GM21619 (cell line): Measurements from ENCODE around the gene CDH13.

Source experiments
- ATAC-seq: cut with Tn5 transposase; IDR thresholded peaks from one replicate; pipeline ENCODE4 v1.9.1; 2021; ENCODE audit not compliant: unreplicated experiment

Gene CDH13

DNA sequence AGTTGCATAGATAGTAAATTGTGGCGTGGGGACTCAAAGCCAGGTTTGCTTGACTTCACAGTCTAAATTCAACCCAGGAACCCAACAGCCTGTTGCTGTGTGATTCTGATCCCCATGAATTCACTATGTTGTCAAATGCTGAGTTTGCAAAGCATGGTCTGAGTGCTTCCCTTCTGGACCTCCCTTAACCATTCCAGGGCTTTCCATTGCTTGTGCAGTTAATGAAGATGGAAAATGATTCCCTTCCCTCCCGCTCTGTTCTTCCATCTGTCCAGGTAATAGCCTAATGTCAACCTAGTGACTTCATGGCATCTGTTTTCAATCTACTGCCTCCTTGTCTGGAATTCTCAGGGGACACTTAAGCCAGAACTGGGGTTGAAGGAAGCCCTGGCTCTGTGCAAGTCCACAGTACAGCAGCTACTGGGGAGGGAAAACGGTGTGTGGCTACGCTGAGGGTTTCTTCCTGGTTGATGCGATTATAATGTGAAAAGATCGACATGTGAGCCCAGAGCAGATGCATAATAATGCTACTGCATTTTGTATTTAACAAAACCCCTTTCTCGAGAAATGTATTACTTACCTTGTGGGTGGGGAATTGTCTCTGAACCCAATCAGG lies 206.7 kb downstream of the CDH13 start:
- ATAC-seq, result no peak

DNA sequence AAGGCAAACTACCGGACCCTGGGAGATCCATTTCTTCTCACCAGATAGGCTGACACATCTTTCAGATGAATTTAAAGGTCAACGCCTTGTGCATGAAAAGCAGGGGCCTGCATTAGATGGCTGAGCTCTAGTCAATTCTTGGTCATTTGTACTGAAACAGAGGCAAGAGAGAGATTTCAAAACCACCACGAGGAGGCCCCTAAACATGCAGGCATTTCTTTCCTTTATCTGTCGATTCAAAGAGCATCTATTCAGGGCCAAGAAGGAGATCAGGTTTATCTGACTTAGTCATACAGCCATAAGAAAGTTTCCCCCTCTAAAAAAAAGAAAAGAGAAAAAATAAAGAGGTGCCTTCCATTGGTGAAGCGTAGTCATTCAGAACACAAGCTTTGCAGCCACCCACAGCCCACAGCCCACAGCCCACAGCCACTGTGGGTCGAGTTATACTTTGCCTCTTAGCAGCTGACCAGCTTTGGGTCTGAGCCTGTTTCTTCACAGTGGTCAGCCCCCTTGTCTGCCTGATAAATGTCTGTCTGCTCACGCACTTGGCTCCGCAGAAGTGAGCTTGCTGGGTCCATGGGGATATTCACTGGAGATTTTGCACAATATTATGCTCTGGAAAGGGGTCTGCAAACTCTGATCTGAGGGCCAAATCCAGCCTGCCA lies 207.5 kb downstream of the CDH13 start:
- no peak for ATAC-seq

DNA sequence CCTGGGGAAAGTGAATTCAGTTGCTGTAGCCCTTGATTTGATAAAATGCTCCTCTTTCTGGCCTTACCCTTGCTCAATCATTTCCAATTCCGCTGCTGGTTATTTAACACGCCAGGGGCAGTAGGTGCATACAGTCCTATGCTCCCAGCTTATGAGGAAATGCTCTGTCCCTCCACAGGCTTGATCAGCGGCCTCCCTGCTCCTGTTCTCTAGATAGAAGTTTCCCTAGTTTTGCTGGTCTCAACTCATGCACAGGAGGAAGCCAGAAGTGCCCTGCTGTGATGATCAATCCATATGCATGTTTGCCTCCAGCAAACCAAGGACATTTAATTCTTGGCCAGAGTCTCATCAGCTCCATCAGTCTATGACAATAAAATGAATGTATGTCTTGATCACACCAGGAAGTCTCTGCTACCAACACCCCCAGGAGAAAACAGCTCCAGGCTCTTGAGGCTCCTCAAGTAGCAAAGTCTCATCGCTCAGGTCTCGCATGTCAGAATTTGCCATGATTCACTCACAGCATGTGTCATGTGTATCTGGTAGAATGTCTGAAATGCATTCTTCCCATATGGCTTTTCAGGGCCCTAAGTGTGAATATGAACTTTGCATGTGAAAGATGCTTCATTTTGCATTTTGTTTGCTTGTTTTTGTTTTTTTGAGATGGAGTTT lies 208.9 kb downstream of the CDH13 start:
- ATAC-seq, result no peak

GRCh38 chr16:82841108-82841507 lies 214.3 kb downstream of the CDH13 start:
- ATAC-seq, result no peak

GRCh38 chr16:82843606-82844271 lies 217.0 kb downstream of the CDH13 start:
- ATAC-seq, result no peak

DNA sequence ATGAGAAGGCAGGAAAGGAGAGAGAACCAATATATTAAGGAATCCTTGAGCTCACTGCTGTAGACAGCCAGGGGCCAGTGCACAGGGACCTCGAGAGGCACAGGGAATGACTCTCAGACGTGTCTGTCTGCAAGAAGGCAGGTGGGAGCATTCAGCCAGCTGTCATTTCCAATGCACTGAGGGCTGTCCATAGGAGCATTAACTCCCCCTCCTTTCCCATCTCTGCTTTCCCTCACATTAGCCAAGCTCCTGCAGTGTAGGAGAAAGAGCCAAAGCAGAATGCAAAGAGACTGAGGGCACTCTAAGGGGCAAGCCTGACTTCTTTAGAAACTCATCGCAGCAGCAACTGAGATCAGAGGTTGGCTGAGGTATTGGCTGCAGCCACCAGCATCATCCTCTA lies 218.3 kb downstream of the CDH13 start:
- no peak for ATAC-seq

DNA sequence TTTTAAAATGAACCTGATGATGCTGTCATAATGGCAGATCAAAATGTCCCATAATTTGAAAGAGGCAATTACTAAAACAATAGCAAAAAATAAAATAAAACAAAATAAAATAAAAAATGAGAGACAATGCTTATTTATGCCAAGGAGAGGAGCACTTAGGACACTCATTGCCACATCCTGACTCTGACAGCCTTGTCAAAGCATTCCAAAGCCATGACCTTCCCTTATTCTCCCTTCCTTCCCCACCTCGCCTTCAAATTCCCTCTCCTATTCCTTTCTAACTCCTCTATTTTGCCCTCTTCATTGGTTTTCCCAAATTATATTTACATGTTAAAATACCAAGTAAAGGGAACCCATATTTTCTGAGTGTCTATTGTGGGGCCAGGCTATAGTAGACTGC lies 220.0 kb downstream of the CDH13 start:
- ATAC-seq, result no peak

DNA sequence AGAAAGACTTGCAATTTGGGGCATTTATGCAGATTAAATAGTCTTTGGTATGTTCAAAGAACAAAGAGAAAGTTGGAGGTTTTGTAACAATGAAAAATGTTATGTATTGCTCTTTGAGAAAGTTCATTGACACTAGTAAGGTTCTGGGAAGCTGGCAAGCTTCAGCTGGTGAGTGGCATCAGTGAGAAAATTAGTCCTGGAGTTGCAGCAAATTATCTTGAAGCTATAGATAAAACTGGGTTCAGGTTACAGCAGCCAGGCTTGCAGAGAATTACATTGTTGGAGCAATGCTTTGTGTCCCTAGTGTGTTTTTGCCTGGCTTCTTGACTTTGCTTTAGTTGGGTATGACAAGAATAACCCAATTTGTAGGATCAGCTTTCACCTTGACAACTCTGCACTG lies 221.2 kb downstream of the CDH13 start:
- no peak for ATAC-seq

GRCh38 chr16:82852388-82853008 lies 225.7 kb downstream of the CDH13 start:
- no peak for ATAC-seq

- ATAC-seq, result no peak
Observed at GRCh38 chr16:82855471-82855870, 228.7 kb downstream of the CDH13 start.

GRCh38 chr16:82857693-82858365 lies 231.1 kb downstream of the CDH13 start:
- no peak for ATAC-seq

DNA sequence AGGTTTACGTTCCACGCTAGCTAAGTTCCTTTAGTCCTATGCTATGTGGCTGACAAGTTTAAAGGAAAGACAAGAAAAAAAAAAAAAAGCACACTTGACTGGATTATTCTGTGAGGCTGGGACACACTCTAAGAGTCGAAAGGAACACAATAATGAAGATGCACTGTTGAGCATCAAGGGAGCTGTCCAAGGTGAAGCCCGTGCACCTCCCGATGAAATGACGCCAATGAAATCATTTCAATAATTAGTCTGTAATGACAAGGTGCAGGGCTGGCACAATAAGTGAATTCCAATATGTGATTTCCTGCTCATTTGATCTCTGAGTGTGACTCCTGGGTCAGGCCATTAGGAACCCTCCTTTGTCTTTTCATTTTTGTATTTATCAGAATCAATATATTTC lies 232.9 kb downstream of the CDH13 start:
- ATAC-seq, result no peak

DNA sequence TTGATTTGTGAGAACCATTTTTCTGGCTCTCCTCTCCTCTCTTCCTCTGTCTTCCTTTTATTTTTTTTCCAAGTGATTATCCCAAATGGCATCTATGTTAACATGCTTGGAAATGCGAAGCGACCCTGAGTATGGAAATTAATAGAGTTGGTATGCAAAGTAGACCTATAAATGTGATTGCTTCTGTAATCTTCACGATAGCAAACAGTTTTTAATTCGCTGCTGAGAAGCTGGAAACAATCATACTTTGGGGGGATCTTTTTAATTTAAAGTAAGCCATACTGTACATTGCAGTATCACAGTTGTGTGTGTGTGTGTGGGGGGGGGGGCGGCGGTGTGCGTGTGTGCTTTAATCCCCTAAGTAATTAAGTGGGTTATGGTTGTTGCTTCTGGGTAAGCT lies 233.3 kb downstream of the CDH13 start:
- ATAC-seq, result no peak

DNA sequence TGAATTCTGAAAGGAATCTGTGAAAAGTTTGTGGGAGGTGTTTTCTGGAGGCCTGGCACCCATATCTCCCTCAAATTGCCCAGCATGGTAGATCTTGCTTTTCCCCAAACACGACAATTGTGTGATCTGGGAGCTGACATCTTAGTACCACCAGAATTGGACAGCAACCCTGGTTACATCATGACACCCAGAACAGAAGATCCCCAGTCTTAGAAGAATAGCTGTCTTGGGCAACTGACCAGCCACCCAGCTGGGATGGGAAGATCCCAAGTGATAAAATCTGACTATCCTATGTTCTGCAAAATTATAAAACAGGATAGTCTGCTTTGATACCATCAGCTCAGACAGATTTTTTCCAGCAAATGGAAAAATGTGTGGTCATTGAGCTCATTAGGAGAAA lies 235.3 kb downstream of the CDH13 start:
- ATAC-seq, result no peak

DNA sequence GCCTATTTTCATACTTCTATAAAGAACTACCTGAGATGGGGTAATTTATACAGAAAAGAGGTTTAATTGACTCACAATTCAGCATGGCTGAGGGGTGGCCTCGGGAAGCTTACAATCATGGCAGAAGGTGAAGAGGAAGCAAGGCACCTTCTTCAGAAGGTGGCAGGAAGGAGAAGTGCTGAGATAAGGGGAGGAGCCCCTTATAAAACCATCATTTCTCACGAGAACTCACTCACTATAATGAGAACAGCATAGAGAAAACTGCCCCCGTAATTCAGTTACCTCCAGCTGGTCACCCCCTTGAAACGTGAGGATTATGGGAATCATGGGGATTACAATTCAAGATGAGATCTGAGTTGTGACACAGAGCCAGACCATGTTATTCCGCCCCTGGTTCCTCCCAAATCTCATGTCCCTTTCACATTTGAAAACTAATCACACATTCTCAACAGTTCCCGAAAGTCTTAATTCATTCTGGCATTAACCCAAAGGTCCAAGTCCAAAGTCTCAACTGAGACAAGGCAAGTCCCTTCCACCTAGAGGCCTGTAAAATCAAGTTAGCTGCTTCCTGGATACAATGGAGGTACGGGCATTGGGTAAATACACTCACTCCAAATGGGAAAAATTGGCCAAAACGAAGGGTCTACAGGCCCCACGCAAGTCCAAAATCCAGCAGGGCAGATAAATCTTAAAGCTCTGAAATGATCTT lies 237.7 kb downstream of the CDH13 start:
- no peak for ATAC-seq

DNA sequence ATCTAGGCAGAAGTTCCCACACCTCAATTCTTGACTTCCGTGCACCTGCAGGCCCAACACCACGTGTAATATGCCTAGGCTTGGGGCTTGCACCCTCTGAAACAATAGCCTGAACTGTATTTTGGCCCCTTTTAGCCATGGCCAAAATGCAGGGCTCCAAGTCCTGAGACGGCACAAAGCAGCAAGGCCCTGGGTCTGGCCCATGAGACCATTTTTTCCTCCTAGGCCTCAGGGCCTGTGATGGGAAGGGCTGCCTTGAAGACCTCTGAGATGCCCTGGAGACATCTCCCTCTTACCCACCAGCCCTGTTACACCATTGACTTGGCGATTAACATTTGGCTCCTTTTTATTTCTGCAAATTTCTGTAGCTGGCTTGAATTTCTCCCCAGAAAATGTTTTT lies 238.6 kb downstream of the CDH13 start:
- ATAC-seq, result no peak

- ATAC-seq, result no peak
Observed at GRCh38 chr16:82867485-82867884, 240.7 kb downstream of the CDH13 start.

- ATAC-seq, result no peak
Observed at GRCh38 chr16:82874271-82874670, 247.5 kb downstream of the CDH13 start.

DNA sequence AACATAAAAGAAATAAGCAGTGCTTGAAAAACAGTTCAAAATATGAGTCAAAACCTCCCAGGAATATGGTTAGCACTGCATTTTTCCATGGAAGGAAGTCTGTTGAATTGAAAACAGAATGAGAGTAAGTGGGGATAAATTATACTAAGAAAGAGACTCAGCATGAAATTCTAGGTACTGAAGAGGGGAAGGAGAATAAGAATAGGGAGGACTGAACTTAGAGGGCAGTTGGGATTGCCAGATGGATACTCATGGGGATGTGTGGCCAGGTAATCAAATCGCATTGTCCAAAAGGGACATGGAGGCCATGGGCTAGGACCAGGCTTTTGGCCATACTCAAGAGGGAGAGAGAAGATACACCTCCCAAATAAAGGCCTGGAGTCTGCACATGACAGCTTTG lies 247.9 kb downstream of the CDH13 start:
- no peak for ATAC-seq

DNA sequence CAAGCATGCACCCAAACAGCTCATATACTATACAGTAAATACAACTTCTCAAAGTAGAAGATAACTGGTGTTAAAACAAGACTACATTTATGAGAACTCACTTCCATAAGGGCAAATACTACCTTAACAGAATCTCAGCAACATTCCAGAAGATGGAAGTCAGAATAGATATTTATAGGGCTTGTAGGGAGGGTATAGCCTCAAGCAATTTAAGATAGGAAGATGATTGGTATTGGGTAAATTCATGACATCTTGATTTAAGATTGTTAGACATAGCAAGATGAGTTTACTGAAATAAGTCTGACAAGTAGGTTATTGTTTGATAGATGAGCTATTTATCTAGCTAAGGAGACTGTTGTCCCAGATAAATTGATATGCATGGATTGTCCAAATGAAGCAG lies 250.2 kb downstream of the CDH13 start:
- no peak for ATAC-seq
